GM19324 (cell line): ENCODE results near the gene USP37.

Source experiments
- ATAC-seq: cut with Tn5 transposase; IDR thresholded peaks from one replicate; pipeline ENCODE4 v1.9.1; 2021; ENCODE audit warnings: mild to moderate bottlenecking, moderate library complexity; ENCODE audit not compliant: unreplicated experiment, low FRiP score

The USP37 gene

DNA sequence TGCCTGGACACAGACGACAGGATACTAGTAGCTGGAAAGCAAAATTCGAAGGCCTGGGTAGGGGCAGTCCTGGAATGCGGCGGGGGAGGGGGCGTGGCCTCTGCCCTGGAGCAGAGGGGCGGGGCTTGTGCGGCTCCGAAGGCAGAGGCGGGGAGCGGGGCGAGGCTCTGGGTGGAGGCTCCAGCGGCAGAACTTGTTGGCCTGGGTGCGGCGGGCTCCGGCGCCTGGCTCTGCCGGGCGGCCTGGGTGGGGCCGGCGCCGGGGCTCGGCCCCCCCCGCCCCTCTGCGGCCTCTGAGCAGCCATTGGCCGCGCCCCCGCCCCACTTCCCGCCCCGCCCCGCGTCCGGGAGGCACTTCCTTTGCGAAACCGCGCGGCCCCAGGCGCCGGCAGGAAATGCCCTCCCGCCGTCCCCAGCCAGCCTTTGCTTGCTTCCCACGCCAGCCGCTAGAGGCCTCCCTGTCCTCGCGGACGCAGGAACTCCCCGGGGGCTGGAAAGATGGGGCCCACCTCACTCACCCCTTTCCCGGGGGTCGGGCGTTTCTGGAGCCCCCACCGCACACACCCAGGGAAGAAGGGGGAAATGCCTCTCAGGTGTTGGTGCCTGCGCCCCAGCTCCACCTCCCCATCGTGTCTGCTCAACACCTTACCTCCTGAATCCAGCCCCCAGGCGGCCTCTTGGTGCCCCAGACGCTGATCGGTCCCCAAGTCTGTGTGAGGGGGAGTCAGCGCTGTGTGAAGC is 161.8 kb downstream of the USP37 start:
- ATAC-seq, result peak; percentile 90

DNA sequence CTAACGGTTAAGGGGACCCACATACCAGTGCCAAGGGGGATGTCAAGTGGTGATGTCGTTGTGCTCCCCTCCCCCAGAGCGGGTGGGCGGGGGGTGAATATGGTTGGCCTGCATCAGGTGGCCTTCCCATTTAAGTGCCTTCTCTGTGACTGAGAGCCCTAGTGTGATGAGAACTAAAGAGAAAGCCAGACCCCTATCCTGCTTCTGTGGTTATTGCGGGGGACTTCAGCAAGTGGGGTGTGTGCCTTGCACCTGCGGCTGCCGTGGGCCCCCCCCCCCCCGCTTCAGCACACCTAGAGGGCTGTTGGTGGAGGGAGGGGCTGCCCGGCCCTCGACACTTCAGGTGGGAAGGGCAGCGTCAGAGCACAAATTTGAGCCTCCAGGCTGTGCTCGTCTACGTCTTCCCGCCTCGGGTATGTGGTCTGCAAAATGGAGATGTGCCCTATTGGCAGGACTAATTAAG is 162.4 kb downstream of the USP37 start:
- ATAC-seq, result peak; percentile 23

DNA sequence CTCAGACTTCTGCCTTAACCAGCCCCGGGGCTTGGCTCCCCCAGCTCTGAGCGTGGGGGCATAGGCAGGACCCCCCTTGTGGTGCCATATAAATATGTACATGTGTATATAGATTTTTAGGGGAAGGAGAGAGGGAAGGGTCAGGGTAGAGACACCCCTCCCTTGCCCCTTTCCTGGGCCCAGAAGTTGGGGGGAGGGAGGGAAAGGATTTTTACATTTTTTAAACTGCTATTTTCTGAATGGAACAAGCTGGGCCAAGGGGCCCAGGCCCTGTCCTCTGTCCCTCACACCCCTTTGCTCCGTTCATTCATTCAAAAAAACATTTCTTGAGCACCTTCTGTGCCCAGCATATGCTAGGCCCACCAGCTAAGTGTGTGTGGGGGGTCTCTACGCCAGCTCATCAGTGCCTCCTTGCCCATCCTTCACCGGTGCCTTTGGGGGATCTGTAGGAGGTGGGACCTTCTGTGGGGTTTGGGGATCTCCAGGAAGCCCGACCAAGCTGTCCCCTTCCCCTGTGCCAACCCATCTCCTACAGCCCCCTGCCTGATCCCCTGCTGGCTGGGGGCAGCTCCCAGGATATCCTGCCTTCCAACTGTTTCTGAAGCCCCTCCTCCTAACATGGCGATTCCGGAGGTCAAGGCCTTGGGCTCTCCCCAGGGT is 162.9 kb downstream of the USP37 start:
- ATAC-seq, result no peak

DNA sequence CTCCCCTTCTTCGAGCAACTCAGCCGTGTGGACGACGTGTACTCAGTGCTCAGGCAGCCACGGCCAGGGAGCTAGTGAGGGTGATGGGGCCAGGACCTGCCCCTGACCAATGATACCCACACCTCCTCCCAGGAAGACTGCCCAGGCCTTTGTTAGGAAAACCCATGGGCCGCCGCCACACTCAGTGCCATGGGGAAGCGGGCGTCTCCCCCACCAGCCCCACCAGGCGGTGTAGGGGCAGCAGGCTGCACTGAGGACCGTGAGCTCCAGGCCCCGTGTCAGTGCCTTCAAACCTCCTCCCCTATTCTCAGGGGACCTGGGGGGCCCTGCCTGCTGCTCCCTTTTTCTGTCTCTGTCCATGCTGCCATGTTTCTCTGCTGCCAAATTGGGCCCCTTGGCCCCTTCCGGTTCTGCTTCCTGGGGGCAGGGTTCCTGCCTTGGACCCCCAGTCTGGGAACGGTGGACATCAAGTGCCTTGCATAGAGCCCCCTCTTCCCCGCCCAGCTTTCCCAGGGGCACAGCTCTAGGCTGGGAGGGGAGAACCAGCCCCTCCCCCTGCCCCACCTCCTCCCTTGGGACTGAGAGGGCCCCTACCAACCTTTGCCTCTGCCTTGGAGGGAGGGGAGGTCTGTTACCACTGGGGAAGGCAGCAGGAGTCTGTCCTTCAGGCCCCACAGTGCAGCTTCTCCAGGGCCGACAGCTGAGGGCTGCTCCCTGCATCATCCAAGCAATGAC is 163.6 kb downstream of the USP37 start:
- no peak for ATAC-seq

DNA sequence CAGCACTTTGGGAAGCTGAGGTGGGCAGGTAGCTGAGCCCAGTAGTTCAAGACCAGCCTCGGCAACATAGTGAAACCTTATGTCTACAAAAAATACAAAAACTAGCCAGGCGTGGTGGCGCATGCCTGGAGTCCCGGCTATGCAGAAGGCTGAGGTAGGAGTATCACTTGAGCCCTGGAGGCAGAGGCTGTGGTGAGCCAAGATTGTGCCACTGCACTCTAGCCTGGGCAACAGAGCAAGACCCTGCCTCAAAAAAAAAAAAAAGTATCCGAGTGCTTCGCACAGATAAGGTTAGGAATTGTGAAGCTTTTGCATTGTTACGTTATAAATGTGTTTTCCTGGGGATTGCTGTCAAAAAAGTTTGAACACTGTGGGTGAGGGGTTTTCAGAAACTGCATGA is 164.3 kb downstream of the USP37 start:
- ATAC-seq, result no peak

DNA sequence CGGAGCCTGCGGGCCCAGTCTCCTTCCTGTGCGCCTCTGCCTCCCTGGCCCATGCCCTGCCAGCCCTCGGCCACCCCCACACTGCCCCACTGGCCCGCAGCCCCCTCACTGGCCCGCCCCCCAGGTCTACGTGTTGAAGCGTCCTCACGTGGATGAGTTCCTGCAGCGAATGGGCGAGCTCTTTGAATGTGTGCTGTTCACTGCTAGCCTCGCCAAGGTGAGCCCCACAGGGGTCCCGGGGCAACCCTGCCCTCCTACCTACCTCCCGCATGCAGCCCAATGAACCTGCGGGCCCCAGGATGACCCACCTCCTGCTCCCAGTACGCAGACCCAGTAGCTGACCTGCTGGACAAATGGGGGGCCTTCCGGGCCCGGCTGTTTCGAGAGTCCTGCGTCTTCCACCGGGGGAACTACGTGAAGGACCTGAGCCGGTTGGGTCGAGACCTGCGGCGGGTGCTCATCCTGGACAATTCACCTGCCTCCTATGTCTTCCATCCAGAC is 165.2 kb downstream of the USP37 start:
- ATAC-seq, result no peak

DNA sequence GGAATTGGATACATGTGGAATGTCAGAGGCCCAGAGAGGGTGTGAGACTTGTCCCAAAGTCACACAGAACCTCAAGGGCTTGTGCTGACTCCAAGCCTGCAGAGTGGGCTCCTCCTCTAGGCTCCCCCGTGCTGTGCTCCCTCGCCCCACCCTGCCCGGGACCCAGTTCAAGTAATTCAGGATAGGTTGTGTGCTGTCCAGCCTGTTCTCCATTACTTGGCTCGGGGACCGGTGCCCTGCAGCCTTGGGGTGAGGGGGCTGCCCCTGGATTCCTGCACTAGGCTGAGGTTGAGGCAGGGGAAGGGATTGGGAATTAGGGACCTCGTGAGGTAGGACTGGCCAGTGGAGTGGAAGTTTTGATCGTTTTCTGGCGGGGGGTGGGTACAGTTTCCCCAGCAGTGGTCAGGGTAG is 165.7 kb downstream of the USP37 start:
- no peak for ATAC-seq

DNA sequence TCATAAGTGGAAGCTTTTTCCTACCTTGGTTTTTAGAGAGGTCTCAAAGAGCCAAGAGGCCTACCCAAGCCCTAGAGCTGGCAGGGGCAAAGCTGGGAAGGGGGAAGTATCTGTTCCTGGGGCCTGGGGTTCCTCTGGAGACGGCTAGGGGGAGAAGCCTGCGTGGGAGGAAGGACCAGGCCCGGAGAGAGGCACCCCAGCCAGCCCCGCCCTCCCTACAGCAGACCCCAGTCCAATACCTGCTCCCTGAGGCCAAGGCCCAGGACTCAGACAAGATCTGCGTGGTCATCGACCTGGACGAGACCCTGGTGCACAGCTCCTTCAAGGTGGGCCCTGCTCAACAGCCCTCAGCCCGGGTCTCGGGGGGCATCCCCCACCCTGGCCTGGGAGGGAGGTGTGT is 166.3 kb downstream of the USP37 start:
- ATAC-seq, result no peak

DNA sequence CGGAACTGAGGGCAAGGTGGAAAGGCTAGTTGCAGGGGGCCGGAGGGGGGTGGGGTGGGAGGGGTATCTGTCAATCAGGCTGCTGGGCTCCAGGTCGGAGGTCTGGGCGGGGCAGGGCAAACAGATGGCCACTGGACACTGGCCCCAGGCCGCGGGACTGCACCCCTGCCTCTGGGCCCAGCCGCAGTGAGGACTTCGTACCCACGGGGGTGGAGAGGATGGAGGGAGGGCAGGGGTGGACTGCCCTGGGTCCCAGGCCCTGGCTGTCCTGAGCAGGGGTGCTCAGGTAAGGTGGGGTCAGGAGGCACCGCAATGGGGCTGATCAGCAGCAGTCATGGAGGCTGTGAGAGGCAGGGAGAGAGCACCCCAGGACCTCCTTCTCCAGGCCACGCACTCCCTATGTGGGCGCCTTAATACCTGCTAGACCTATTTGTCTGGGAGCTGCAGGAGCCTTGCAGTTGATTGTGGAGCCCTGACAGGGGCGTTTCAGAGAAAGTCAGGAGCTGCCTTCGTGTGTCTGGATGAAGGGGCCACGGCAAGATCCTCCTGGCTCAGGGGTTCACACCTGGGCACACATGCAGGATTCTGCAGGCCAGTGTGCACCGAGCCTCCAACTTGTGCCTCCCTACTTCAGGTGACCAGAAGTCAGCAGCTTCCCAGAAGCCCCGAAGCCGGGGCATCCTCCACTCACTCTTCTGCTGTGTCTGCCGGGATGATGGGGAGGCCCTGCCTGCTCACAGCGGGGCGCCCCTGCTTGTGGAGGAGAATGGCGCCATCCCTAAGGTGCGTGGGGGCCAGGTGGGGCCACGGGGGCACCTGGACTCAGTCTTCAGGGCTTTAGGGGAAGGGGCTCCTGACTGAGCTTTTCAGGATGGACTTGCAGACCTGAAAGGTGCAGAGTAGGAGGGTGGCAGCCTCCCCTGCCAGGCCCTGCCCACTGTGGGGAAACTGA is 166.9 kb downstream of the USP37 start:
- no peak for ATAC-seq
